ENCODE measurements around the gene APH1A.

DNA sequence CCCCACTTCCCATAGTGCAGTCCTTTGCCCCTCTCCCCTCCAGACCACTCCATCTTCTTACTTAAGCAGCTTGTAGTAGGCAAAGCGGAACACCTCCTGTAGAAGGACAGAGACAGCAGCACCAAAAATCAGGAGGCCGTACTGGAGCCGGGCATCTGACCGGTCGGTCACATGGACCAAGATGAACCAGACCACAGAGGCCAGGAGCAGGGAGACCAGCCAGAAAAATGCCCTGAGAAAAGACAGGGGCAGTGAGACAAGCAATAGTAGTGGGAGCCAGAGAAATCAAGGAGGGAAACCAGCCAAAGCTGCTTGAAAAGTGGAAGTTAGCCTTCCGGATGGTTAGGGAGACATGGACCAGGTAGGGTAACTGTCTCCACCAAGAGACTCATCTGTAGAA, 920 bp downstream of the APH1A start:
- no peak for TF ChIP-seq YY1 (IDR thresholded peaks at IDR 0.05; ENCODE audit: low read depth, low read length)
- no peak for TF ChIP-seq JUND (IDR thresholded peaks at IDR 0.05; ENCODE audit: low read depth, low read length)
- no peak for TF ChIP-seq CEBPB (IDR thresholded peaks at IDR 0.05; ENCODE audit: borderline replicate concordance in 1 of 2, low read depth in 2 of 2, low read length in 2 of 2)
- TF ChIP-seq TAF1 (IDR thresholded peaks at IDR 0.05; ENCODE audit: borderline replicate concordance, low read depth, low read length) = no peak
